Mononuclear cell (primary cell): Measurements from ENCODE around the gene CUBN. TPM values are rescaled to one million over a fixed set of nuclear protein-coding genes. Genes with fewer than 3 reads are reported as not detected.

ENCODE experiments used
- H3K27me3 ChIP-seq: 2 replicates; pipeline ENCODE4 v1.6.0; 2011; ENCODE audit warnings: low read length, control low read depth; ENCODE audit not compliant: insufficient read depth
- H3K4me1 ChIP-seq: 2 replicates; pipeline ENCODE4 v1.5.1; 2011; ENCODE audit warnings: mild to moderate bottlenecking, low read length, control low read depth; ENCODE audit not compliant: insufficient read depth
- H3K4me3 ChIP-seq: 2 replicates; pipeline ENCODE4 v1.5.1; 2011; ENCODE audit warnings: mild to moderate bottlenecking, low read length, moderate library complexity
- H3K9me3 ChIP-seq: 2 replicates; pipeline ENCODE4 v1.5.1; 2011; ENCODE audit warnings: low read depth, mild to moderate bottlenecking, control low read depth, low read length
- total RNA-seq: library from RNA; depleted of rRNA; stranded (reverse); fragments of >200 nt; gene quantifications from one replicate; pipeline ENCODE4 v1.2.3, GENCODE V29; 2012

Gene CUBN
- total RNA-seq, 1 donor: 6.8 TPM

GRCh38 chr10:16950656-16951601, 178.7 kb downstream of the CUBN start:
- no peaks in the 10 kb centered on the region for H3K9me3 ChIP-seq
- no peak overlapping the region for H3K4me3 ChIP-seq
- peaks cover 14% of the 10 kb centered on the region for H3K4me1 ChIP-seq
- no peaks in the 10 kb centered on the region for H3K27me3 ChIP-seq

GRCh38 chr10:16949816-16950215, 179.8 kb downstream of the CUBN start:
- Histone ChIP-seq H3K27me3 (no peaks in the 10 kb centered on the region), H3K4me3 (no peak overlapping the region), H3K9me3 (no peaks in the 10 kb centered on the region), H3K4me1 (peaks cover 14% of the 10 kb centered on the region)

DNA sequence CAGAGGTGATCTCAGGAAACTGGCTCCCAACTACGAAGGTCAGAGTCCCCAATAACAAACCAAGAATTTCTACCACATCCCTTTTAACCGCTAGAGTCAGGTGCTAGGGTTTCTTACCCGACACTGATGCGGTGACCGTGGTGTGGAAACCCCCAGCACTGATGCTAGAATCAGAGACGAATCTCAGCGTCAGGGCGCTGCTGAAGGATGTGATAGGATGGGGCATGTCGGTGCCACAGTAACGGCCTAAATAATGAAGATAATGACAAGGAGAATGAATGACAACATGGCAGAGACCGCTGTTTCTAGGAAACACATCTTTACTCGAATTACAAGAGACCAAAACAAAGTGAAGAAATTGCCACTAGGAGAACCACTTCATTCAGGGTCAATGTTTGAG, 181.2 kb downstream of the CUBN start:
- H3K4me3 ChIP-seq: no peak overlapping the region
- H3K4me1 ChIP-seq: peaks cover 14% of the 10 kb centered on the region
- no peaks in the 10 kb centered on the region for H3K27me3 ChIP-seq
- H3K9me3 ChIP-seq: no peaks in the 10 kb centered on the region

- Histone ChIP-seq H3K9me3 (no peaks in the 10 kb centered on the region), H3K4me3 (no peak overlapping the region), H3K27me3 (no peaks in the 10 kb centered on the region), H3K4me1 (peaks cover 15% of the 10 kb centered on the region)
These were observed 182.5 kb downstream of the CUBN start for GRCh38 chr10:16947069-16947468.

GRCh38 chr10:16945593-16945992, 184.0 kb downstream of the CUBN start:
- no peaks in the 10 kb centered on the region for H3K27me3 ChIP-seq
- H3K4me1 ChIP-seq: peaks cover 10% of the 10 kb centered on the region
- no peaks in the 10 kb centered on the region for H3K9me3 ChIP-seq
- H3K4me3 ChIP-seq: no peak overlapping the region

DNA sequence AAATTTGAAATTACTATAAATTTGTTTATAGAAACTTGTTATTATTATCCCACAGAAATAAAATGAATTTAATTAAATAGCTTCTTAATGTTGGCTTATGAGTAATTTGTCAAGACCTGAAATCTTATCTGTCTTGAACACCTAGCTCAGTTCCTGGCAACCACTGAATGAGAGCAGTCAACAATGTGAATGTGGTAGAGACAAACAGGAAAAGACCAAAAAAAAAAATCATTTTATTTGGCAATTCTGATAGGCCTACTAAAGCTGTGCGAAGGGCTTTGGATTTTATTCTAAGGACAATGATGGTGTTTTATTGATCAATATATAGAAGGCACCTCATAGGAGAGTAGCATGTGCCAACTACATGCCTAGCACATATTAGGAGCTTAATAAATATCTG, 184.6 kb downstream of the CUBN start:
- H3K4me1 ChIP-seq: peaks cover 10% of the 10 kb centered on the region
- no peak overlapping the region for H3K4me3 ChIP-seq
- no peaks in the 10 kb centered on the region for H3K9me3 ChIP-seq
- H3K27me3 ChIP-seq: no peaks in the 10 kb centered on the region

- H3K27me3 ChIP-seq: no peaks in the 10 kb centered on the region
- no peaks in the 10 kb centered on the region for H3K9me3 ChIP-seq
- peaks cover 10% of the 10 kb centered on the region for H3K4me1 ChIP-seq
- H3K4me3 ChIP-seq: no peak overlapping the region
These were observed 185.2 kb downstream of the CUBN start for GRCh38 chr10:16944402-16944801.

DNA sequence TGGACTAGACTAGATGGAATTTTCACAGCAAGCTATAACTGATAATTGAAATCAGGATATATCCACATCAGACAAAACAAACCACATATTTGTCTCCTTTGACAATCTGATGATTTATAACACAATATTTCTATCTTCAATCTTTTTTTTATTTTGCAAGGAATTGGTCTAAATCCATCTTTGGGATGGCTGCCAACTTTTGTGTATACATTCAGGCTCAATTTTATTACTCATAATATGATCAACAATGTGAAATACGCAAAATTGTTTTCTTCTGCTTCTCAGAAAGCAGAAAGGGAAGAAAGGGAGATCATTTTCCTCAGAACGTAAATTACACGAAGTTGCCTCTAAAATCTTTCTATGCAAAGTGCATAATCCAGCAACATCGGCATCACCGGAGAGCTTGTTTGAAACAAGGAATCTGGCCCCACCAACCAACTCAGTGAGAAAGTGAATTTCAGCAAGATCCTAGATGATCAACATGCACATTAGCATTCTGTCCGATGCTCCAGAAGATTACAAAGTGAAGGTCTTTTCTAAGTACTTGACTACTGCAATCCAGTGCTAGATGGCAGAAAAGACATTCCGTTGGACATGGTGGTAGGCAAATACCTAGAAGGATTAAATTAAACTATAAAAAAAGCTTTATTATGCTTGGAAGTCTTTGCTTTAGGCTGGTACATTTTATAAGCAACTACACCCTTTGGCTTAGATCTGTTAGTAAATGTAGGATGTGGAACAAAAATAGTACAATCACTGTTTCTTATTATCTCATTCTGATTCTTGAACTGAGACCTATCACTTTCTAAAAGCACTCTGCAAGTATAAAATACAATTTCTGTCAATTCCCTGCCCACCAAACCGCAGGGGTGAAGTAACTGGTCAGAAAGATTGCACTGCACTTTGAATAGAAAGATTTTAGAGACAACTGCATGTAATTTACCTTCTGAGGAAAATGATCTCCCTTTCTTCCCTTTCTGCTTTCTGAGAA, 186.0 kb downstream of the CUBN start:
- Histone ChIP-seq H3K9me3 (no peaks in the 10 kb centered on the region), H3K27me3 (no peaks in the 10 kb centered on the region), H3K4me1 (peaks cover 10% of the 10 kb centered on the region), H3K4me3 (no peak overlapping the region)

- Histone ChIP-seq H3K27me3 (no peaks in the 10 kb centered on the region), H3K4me1 (peaks cover 10% of the 10 kb centered on the region), H3K4me3 (no peak overlapping the region), H3K9me3 (no peaks in the 10 kb centered on the region)
These were observed 187.1 kb downstream of the CUBN start for GRCh38 chr10:16942381-16943078.

- H3K4me1 ChIP-seq: peaks cover 10% of the 10 kb centered on the region
- no peak overlapping the region for H3K4me3 ChIP-seq
- H3K27me3 ChIP-seq: no peaks in the 10 kb centered on the region
- no peaks in the 10 kb centered on the region for H3K9me3 ChIP-seq
These were observed 187.7 kb downstream of the CUBN start for GRCh38 chr10:16941870-16942269.

DNA sequence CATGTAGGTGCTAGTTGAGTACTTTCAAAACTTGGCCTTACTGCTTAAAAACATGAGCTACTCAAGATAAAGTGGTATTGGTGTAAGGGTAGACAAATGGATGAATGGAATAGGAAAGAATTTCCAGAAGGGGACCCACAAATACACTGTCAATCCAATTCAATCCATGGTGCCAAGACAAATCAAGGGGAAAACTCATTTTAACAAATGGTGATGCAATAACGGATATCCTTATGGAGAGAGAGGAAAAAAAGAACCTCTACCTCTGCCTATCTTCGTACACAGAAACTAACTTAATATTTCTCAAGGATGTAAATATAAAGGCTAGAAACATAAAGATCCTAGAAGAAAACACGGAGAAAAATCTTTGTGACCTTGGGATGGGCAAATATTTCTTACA, 188.5 kb downstream of the CUBN start:
- H3K4me1 ChIP-seq: peaks cover 10% of the 10 kb centered on the region
- no peaks in the 10 kb centered on the region for H3K27me3 ChIP-seq
- no peaks in the 10 kb centered on the region for H3K9me3 ChIP-seq
- H3K4me3 ChIP-seq: no peak overlapping the region

DNA sequence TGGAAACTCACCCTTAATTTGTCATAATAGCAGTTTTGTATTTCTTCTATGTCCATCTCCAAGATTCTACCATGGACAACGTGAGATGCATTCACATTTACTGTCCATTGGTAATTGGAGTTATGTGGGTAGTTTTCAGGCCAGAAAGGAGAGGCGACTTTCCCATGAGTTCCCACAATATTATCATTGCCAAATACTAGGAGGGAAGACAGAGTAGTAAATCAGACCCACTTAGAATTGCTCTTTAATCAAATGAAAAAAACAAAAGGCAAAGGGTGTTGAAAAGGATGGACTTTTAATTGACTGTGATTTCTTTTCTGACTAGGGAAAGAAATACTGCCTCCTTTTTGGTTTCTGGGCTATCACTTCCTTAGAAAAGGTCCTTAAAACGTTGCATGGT, 190.7 kb downstream of the CUBN start:
- H3K4me1 ChIP-seq: peaks cover 10% of the 10 kb centered on the region
- no peaks in the 10 kb centered on the region for H3K9me3 ChIP-seq
- no peak overlapping the region for H3K4me3 ChIP-seq
- no peaks in the 10 kb centered on the region for H3K27me3 ChIP-seq

GRCh38 chr10:16934461-16934860, 195.2 kb downstream of the CUBN start:
- Histone ChIP-seq H3K9me3 (no peaks in the 10 kb centered on the region), H3K4me1 (no peaks in the 10 kb centered on the region), H3K27me3 (no peaks in the 10 kb centered on the region), H3K4me3 (no peak overlapping the region)

DNA sequence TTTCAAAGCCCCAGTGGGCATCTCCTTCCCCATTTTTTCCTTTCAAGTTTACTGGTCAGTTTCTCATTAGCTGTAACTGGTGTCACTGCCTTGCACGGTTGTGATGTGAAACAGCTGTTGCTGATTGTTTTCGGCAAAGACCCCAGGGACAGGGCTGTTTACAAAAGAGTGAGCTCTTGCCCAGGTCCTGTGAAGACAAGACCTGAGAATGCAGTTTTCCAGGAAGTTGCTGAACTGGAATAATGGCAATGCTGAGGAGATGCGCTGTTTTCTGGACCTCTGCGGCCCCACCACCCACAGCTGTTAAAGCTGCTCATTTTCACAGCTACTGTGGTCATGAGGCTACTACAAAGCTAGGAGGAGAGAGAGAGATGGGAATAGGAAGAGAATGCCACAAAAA, 195.8 kb downstream of the CUBN start:
- H3K27me3 ChIP-seq: no peaks in the 10 kb centered on the region
- H3K4me3 ChIP-seq: no peak overlapping the region
- no peaks in the 10 kb centered on the region for H3K9me3 ChIP-seq
- H3K4me1 ChIP-seq: no peaks in the 10 kb centered on the region

GRCh38 chr10:16931930-16932329, 197.7 kb downstream of the CUBN start:
- Histone ChIP-seq H3K4me1 (no peaks in the 10 kb centered on the region), H3K9me3 (no peaks in the 10 kb centered on the region), H3K4me3 (no peak overlapping the region), H3K27me3 (no peaks in the 10 kb centered on the region)
